Activated gamma-delta T cell treated with Interleukin-2 at 50 U/mL for 16 hours (primary cell): Measurements from ENCODE around the gene HELLS.
"Not testable (repeated sequence)": the region's sequence is repeated elsewhere in the genome, so short reads cannot be mapped to it uniquely, and the experiment has no call there.

Experiments
- DNase-seq: peaks from one replicate; pipeline ENCODE4 v3.0.0-alpha.2; 2020

HELLS gene

DNA sequence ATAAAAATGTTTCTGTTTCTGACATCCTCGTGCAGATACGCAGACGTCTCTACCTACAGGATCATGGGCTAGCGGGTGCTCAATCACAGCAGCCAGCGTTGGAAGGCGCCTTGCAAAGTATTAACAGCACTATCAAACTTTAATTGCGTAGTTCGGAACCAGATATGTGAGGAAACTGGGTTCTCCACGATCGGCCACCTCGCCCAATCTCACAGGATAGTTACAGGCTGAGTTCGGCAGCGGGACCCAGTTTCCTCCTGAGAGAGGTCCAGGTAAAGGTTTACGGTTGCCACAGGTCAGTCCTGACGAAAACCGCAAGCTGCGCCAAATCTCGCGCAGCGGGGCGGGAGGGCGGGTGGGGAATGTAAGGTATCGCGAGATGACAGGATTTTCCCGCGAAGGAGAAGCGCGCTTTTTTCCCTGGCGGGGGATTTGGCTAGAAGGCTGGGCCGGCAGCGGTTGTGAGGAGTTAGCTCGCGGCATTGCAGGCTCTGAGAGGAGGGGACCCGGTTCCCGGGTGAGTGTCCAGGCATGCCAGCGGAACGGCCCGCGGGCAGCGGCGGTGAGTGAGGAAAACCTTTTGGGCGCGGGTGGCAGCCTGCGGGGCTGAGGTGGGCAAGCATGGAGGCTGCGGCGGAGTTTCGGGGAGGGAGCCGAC, at the start of gene HELLS:
HELLS (plus strand) TSS at position 398 of the 658 bp plus-strand sequence; CDS start at position 532, 134 bp downstream.
- peak; percentile 50 for DNase-seq

DNA sequence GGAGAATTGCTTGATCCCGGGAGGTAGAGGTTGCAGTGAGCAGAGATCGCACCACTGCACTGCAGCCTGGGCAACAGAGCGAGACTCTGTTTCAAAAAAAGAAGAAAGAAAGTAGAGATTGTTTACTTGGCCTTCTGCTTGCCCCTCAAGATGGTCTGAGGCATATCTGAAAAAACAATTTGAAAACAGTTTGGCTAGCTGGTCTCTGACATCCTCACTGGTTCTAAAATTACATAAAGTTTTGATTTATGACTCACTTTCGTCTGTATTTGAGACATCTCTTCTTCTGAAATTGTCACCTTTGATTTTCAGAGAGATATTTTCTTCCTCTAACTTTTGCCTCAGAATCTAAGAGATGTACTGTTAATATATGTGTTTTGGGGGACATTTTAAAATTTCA, 49.6 kb upstream of the HELLS start:
- DNase-seq, result no peak

DNA sequence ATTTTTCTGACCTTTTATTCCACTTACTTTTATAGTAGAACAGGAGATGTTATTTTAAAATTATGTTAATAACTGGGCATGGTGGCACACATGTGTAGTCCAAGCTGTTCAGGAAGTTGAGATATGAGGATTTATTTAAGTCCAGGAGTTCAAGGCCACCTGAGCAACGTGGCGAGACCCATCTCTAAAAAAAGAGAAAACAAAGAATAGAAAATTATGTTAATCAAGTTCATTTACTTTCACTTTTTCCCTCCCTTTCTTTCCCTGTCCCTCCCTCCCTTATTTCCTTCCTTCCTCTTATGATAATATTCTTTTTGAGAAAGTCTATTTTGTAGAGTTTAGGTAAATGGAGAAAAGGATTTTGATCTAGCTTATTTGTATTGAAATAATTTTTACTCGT, 48.9 kb upstream of the HELLS start:
- DNase-seq, result no peak

DNA sequence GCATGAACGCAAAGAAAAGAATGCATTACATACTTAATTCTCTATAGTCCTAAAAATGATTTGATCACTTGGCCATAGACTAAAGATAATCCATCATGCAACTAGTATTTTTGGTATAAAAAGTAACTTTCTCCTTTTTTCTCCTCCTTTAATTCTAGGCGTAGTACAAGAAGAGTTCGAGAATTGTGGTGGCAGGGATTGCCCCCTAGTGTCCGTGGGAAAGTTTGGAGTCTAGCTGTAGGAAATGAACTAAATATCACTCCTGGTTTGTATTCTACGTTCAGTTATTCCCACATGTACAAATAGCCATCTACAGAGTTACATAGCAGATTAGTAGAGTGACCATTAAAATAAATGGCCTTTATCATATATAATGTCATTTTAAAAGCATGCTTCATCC, 45.5 kb upstream of the HELLS start:
- DNase-seq, result no peak

DNA sequence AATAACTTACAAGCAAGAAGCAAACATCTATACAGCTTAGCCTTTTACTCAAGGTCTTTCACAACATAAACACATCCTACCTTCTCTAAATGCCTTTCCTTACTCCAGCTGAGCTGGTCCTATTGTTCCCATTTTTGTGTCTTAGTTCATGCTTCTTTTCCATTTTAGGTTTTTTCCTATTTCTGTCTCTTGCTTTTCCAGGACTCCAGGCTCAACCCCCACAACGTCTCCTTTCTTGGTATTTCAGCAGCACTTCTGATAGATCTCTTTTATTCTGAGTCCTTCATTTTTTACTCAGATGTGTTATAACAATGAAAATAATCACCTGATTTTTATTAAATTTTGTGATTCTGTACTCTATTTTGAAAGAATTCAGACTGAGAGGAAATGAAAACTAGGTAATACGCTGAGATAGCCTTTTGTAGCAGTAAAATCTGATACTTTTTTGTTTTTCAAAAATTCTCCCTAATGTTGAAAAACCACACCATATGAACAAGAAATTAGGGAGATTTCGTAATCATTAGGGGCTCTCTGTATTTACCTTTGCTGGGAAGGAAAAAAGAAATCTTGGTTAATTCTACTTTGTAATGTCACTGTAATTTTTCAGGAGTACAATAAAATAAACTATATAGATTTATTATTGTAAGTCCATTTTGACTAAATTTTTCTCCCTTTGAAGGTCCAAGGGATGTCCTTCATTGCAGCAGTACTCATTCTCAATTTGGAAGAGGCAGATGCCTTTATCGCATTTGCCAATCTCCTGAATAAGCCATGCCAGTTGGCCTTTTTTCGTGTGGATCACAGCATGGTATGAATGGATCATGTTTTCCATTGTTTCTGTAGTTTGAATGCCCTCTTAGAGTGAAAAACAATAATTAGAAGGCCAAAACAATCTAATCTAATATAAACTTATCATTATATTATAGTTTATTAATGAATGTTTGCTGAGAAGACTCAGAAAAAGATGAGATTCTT, 24.0 kb upstream of the HELLS start:
- no peak for DNase-seq

DNA sequence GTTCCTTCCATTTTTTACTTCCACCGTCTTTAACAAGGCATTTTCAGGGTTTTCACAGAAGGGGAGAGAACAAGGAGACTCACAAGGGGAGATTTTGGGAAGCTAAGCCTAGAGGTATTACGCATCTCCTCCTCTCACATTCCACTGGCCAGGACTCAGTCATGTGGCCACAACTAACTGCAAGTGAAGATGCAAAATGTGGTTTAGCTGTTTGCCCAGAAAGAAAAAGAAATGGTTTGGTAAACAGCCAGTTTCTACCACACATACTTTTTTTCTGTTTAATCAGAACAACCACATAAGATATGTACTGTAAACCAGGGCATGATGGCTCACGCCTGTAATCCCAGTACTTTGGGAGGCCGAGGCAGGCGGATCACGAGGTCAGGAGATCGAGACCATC, 21.4 kb upstream of the HELLS start:
- no peak for DNase-seq

DNA sequence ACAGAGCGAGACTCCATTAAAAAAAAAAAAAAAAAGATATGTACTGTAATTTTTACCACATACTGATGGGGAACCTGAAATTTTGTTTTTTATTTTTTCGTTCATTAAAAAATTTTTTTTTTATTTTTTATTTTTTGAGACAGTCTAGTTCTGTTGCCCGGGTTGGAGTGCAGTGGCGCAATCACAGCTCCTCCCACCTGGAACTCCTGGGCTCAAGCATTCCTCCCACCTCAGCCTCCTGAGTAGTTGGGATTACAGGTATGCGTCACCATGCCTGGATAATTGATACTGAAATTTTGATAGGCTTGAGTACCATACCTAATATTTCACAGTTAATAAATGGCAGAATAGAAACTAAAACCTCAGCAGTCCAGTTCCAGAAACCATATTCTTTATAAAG, 20.9 kb upstream of the HELLS start:
- DNase-seq, result no peak

DNA sequence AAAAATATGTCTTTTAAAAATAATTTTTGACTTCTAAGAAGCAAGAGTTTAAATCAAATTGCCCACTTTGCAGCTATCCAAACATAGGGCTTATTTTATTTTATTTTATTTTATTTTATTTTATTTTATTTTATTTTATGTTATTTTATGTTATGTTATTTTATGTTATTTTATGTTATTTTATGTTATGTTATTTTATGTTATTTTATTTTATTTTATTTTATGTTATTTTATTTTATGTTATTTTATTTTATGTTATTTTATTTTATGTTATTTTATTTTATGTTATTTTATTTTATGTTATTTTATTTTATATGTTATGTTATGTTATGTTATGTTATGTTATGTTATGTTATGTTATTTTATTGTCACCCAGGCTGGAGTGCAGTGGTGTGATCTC, 14.0 kb upstream of the HELLS start:
- not testable (repeated sequence) for DNase-seq

DNA sequence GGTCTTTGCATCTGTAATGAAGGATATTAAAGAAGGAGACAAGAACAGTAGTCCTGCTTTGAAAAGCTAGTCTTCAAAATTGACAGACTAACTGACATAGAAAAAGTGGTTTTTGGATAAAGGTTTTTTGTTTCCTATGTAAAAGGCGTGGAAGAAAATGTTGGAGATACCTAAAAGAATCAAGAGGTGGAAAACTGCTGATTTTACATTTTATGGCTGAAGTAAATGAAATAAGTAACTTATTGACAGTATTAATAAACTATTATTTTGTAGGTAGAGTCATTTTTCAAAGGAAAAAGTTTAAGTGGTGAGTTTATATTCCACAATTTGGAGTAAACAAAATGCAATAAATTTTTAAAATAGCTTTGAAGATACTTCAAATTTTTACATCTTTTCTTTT, 12.6 kb upstream of the HELLS start:
- DNase-seq, result no peak

DNA sequence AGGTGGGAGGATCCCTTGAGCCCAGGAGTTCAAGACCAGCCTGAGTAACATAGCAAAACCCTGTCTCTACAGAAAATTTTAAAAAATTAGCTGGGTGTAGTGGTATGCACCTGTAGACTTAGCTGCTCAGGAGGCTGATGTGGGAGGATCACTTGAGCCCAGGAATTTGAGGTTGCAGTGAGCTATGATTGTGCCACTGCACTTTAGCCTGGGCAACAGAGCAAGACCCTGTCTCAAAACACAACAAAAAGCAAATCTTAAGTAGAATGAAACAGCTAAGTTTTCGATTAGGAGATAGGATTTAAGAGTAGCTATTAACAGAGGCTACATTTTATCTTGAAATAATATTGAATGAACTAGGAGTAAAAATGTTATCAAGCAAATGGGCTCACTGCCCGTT, 3.3 kb upstream of the HELLS start:
- not testable (repeated sequence) for DNase-seq

DNA sequence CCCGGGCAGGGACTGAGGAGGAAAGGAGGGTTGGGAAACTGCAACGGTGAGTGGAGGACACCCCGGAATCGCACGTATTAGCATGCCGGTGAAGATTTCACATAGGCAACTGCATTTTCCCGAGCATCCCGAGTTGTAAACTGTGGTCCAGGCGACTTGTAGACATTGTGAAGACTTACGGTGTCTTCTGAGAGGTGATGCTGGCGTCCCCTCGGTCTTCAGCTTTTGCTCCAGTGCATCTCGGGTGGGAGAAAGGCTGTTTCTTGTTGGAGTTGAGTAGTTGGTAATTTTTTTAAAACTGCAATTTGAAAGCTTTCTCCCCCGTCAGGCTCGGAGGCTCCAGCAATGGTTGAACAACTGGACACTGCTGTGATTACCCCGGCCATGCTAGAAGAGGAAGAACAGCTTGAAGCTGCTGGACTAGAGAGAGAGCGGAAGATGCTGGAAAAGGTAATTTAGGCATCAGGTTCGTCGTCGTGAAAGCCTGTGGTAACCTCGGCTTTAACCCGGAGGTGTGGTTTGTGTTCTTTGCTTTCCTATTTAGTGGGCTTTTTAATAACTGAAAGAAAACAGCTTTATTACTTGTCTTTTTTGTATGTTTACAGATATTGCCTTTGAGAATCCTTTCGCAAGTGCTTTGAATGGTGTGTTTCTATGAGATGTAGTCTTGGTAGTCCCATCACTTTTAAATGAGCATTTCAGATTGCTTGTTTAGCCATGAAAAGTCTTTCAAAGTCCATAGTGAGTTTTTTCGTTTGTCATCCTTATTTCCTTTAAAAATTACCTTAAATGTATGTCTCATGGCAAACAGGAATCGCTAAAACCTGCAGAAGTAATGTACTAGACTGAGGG, 687 bp downstream of the HELLS start:
- DNase-seq, result no peak

DNA sequence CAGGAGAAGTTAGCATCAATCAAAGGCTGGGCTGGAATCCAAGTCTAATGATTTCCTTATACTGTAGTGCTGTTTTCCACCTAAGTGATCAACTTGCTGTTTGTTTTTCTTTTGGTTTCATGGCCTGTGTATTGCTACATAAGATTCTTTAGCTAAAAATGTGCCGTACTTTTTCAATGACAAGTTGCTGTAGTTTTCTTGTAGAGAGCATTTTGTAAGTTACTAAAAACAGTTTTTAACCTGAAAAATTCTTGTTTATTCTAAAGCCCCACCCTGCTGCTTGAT, 1.3 kb downstream of the HELLS start:
- no peak for DNase-seq

DNA sequence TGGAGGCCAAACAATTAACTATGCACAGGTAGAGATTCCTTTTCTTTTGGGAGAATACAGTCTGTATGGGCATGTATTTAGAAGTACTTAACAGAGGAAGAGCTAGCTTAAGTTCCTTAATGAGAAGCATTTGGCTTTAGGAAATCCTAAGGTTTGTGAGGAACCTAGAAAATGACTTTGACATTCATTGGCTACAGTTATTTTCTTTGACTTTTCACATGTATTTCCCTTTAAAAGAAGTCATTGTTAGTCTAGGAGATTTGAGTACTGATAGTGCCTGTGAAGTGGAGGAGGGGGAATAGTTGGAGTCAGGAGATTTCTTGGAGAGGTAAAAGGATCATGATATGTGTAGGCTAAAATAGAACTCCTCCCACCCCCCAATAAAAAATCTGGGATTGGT, 3.6 kb downstream of the HELLS start:
- DNase-seq, result no peak

DNA sequence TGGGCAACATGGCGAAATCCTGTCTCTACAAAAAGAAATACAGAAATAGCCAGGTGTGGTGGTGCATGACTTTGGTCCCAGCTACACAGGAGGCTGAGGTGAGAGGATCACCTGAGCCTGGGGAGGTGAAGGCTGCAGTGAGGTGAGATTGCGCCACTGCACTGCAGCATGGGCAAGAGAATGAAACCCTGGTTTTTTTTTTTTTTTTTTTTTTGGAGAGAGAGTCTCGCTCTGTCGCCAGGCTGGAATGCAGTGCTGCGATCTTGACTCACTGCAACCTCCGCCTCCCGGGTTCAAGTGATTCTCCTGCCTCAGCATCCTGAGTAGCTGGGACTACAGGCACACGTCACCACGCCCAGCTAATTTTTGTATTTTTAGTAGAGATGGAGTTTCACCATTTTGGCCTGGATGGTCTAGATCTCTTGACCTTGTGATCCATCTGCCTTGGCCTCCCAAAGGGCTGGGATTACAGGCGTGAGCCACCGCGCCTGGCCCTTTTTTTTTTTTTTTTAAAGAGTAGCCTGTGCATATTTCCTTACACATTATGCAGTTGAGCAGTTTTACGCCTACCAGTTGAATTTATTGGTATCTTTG, 22.2 kb downstream of the HELLS start:
- not testable (repeated sequence) for DNase-seq

DNA sequence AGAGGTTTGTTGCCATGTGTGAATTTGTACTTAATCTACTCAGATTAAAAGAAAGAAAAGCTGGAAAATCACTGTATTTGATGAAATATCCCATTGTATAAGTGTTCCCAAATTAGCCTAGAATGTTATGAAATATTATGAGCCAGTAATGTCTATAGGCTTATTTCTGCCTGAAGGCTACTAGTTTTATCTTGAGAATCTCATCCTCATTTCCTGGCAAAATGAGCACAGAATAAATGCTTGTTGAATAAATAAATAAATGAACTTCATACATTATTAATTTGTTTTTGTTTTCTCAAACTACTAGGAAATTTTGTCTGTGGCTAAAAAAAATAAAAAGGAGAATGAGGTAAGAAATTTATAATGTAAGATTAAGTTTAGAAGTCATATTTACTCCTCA, 25.5 kb downstream of the HELLS start:
- DNase-seq, result no peak

DNA sequence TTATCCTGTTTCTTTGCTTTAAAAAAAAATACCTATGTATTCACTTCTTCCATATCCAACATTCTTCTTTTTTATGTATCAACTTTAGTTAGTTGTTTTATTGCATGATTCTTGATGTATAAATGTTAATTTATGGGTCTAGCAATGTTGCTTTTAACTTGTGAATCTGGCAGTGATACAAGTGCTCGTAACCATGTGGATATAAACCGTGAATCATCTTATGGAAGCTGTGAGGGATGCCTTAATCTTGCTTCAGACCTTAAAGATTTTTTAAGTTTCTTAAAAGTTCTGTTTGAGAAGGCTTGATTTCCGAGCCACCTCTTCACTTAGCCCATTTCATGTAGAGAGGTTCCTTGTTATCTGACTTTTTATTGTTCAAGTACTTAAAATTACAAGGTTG, 25.9 kb downstream of the HELLS start:
- DNase-seq, result no peak

DNA sequence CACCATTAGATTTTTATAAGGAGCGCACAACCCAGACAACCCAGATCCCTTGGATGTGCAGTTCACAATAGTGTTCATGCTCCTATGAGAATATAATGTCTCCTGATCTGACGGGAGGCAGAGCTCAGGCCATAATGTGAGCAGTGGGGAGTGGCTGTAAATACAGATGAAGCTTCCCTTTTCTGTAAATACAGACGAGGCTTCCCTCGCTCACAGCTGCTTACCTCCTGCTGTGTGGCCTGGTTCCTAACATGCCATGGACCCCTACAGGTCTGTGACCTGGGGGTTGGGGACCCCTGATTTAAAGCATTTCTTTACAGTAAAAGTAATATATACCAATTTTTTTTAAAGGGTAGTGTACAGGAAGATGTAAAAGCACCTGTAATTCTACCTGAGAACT, 33.2 kb downstream of the HELLS start:
- no peak for DNase-seq

DNA sequence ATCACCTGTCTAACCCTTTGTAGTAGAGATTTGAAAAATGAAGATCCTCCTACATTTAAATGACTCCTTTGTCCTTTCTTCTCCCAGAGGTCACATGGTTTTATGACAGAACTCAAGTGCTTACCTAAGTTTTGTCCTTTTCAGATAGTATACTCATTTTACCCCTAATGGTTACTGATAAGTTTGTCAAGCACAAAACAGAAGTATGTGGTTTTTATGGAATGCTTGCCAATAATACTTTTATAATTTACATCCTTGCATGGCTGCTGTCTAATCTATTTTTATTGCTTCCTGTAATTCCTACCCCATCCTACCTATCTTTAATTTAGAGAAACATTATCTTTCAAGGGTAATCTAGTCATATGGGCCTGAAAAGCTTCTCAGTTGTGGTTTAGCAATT, 37.5 kb downstream of the HELLS start:
- DNase-seq, result no peak

DNA sequence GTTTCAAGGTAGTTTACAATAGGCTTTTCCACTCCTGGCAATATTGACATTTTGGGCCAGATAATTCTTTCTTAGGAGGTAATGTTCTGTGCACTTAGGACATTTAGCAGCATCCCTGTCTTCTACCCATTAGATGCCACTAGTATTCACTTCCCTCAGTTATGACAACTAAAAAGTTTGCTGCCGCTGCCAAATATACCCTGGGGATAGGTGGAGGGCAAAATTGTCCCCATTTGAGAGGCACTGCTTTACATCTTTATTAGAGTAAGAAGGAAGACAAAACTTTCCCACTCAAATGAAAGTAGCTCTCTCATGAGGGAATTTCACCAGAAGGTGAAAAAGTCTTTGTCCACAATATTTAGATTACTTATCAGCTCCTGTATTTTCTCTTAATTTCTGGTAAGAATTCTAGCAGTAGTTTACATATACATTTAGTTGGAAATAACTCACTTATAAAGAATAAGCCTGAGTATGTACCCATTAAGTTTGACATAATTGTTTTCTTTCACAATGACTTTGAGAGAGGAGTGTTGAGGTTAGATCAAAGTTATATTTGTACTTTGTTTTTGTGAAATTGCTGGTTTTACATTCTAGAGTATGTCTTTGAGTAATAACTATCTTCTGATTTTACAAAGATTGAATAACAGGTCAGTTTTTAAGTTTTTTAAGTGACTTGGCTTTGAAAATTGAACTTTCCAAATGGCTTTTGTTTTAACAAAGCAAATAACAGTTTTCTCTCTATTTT, 46.0 kb downstream of the HELLS start:
- no peak for DNase-seq

DNA sequence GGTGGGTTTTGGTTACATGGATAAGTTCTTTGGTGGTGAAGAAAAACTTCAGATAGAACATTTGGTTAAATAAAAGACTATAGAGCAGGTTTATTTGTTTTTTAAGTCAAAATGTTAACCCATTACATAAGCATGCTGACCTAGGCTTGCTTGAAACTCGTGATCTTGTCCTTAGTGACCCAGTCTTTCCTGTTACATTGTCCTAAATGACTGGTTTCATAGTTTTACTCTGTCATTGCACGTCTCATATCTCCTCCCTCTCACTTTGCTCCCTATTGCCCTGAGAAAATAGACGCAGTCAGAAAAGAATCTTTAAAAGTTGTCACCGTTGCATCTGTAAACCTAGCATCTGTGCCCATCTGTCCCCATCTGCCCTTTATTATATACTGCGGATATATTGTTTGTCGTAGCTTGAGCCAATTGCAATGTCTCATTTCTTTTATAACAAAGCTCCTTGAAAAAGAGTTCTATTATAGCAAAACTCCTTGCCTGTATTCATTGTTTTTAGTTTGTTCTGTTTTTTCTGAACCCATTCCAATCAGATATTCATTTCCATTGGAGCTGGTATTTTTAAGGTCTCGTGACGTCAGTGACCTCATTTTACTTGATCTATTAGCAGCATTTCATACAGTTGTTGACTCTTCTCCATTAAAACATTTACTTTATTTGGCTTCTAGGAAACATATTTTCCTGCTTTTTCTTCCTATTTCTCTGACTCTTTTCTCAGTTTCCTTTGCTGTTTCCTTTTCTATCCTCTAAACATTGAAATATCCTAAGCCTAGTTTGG, 57.3 kb downstream of the HELLS start:
- no peak for DNase-seq

DNA sequence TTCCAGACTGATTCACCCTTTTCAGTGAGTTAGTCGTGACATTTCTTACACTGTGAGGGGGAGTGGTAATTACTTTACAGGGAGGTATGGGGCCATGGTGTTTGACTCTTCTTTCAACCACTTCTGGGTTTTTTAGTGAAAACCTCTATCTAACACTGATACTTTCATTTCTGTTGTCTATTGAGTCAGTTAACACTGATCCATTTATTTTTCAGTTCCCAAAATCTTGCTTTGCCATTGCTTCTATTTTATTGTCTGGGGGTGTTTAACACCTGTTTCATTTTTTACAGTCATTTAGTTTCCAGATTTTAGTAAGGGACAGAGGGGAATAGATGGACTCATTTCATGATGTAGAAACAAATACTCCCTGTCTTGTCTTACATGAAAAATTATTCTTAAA, 61.5 kb downstream of the HELLS start:
- DNase-seq, result no peak

DNA sequence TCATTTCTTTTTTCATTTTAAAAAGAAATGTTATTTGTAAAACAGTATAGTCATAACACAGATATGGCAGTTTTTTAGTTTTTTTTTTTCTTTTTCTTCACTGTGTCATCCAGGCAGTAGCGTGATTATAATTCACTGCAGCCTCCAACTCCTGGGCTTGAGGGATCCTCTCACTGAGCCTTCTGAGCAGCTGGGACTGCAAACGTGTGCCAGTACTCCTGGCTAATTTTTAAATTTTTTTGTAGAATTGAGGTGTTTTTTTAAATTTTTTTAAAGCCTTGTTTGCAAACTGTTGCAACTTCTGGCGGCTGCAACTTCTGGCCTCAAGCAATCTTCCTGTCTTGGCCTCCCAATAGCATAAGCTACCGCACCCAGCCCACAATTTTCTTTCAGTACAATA, 63.0 kb downstream of the HELLS start:
- no peak for DNase-seq
